CMK (cell line): ENCODE results near the gene FXN.

Experiments
- DNase-seq: peaks from one replicate; pipeline ENCODE4 v3.0.0-alpha.2; 2010; ENCODE audit warnings: low read depth

The FXN gene

DNA sequence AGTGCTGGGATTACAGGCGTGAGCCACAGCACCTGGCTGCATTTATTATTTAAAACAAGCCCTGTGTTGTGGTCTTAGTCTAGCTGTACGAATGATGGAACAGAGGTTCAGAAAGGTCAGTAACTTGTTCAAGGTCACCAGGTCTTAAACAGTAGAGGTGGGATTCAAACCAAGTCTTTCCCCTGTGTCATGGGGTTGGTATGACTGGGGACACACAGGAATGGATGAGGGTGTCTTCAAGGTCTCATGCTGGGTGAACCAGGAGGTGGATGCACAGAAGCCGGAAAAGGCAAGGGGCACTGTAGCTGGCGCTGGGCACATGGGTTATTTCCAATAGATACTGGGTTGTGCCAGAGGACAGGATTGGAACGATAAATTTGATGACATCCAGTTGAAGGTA is 106.3 kb downstream of the FXN start:
- no peak for DNase-seq

DNA sequence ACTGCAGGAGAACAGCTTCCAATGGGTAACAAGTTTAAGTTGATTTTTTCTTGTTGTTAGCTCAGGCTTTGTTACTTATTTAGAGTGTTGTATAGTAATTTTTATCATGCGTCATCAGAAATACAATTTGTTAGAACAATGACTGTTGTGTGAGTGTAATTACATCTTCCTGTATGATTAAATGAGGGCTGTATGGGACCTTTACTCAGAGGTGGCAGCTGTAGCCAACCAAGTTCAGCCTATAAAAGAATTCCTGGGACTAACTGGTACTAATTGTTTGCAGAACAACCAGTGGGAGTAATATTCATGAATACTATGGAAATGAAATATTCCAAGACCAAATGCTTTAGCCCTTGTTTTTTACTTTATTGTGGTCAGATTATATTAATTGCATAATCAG is 107.7 kb downstream of the FXN start:
- no peak for DNase-seq

GRCh38 chr9:69145144-69145715 is 109.7 kb downstream of the FXN start:
- DNase-seq: no peak

- no peak for DNase-seq
Observed at GRCh38 chr9:69147041-69147834, 111.7 kb downstream of the FXN start.

DNA sequence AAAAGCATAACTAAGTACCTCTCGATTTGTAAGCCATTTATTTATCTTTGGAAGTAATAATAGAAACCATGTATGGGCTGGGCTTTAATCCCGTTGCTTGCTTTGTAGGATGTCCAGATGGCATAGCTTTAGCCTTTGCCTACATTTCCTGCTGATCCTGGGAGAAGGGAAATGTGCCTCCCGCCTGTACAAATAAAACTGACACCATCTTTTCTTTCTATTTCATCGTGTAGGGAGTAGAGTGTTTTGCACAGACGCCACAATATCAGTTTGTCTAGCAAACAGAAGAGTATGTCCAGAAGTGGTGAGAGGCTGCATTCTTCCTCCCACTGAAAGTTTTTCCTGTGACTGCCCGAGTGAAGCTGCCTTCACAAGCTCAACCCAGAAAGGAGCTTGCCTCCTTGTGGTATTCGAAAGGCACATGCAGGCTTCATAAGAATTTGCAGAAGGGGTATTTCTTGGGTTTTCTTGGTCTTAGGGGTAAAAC is 113.8 kb downstream of the FXN start:
- no peak for DNase-seq
